ENCODE measurements around the gene INO80C.

Gene INO80C

GRCh38 chr18:35435401-35435800, 62.4 kb downstream of the INO80C start:
- no peaks in the 10 kb centered on the region for H4K20me1 ChIP-seq (ENCODE audit: insufficient read depth, low read length)
- no peak overlapping the region for H2AFZ ChIP-seq (ENCODE audit: low read depth, low read length)
- no peaks in the 10 kb centered on the region for H3K9me3 ChIP-seq (ENCODE audit: insufficient read depth, low read length, severe bottlenecking)
- ATAC-seq (ENCODE audit: insufficient read depth, low read depth) (no peak), DNase-seq (no peak)
- peaks cover 5% of the 10 kb centered on the region for H3K27me3 ChIP-seq (ENCODE audit: insufficient read depth, low read length, poor library complexity)
- H3K9ac ChIP-seq (ENCODE audit: low read depth, low read length) = no peak overlapping the region
- H3K4me2 ChIP-seq (ENCODE audit: insufficient read depth, low read length) = no peak overlapping the region
- no peak for TF ChIP-seq CTCF (IDR thresholded peaks at IDR 0.05; ENCODE audit: borderline replicate concordance, extremely low read depth, low read length, poor library complexity, severe bottlenecking)
- TF ChIP-seq EZH2 (IDR thresholded peaks at IDR 0.05; ENCODE audit: borderline replicate concordance, low read depth, low read length, severe bottlenecking) = no peak
- no peaks in the 10 kb centered on the region for H3K4me1 ChIP-seq (ENCODE audit: insufficient read depth, low read length)
- no peaks in the 10 kb centered on the region for H3K79me2 ChIP-seq (ENCODE audit: insufficient read depth, low read length)
- H3K4me3 ChIP-seq (ENCODE audit: low read depth in 1 of 2, low read length in 2 of 2) = no peak overlapping the region
- H3K36me3 ChIP-seq (ENCODE audit: insufficient read depth, low read length) = no peaks in the 10 kb centered on the region
- no peak overlapping the region for H3K27ac ChIP-seq (ENCODE audit: low read length)

DNA sequence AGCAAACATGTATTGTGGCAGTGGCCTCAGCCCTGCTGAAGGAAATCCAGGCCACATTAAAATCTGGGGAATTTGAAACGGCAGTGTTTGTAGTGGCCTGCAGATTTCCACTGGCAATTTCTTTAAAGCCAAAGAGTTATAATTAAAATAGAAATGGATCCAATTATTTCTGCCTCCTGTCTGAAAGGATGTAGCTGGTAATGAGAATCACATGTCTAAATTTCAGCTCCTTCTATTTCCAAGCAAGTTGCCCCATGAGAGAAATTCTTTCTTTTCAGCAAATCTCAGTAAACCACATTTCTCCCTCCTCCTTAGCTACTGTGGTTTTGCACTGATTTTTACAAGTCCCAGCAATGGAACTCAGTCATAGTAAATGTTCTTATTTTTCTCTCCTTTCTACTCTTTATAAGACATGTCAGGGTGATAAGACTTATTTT, 65.2 kb downstream of the INO80C start:
- Histone ChIP-seq H3K27me3 (ENCODE audit: insufficient read depth, low read length, poor library complexity) (peaks cover 5% of the 10 kb centered on the region), H3K9me3 (ENCODE audit: insufficient read depth, low read length, severe bottlenecking) (no peaks in the 10 kb centered on the region), H3K79me2 (ENCODE audit: insufficient read depth, low read length) (no peaks in the 10 kb centered on the region), H2AFZ (ENCODE audit: low read depth, low read length) (no peak overlapping the region), H3K4me3 (ENCODE audit: low read depth in 1 of 2, low read length in 2 of 2) (no peak overlapping the region), H3K4me2 (ENCODE audit: insufficient read depth, low read length) (no peak overlapping the region), H3K36me3 (ENCODE audit: insufficient read depth, low read length) (no peaks in the 10 kb centered on the region), H3K4me1 (ENCODE audit: insufficient read depth, low read length) (no peaks in the 10 kb centered on the region), H4K20me1 (ENCODE audit: insufficient read depth, low read length) (no peaks in the 10 kb centered on the region), H3K27ac (ENCODE audit: low read length) (no peak overlapping the region), H3K9ac (ENCODE audit: low read depth, low read length) (no peak overlapping the region)
- TF ChIP-seq CTCF (IDR thresholded peaks at IDR 0.05; ENCODE audit: borderline replicate concordance, extremely low read depth, low read length, poor library complexity, severe bottlenecking) (no peak), EZH2 (IDR thresholded peaks at IDR 0.05; ENCODE audit: borderline replicate concordance, low read depth, low read length, severe bottlenecking) (no peak)
- DNase-seq = no peak
- no peak for ATAC-seq (ENCODE audit: insufficient read depth, low read depth)

DNA sequence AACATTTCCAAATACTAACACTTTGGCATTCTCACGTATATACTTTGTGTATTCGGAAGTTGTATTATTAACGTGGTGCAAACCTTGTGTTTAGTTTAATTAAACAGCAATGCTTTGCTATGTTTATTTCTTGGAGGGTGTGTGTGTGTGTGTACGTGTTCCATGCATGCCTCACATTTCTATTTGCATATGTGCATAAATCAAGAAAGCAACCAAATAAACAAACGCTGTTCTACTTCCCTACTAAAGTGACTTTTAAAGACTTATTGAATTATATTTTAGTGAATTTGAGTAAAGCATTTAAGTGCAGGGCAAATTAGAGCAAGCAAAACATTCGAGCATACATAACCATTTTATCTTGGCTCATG, 66.4 kb downstream of the INO80C start:
- H3K9me3 ChIP-seq (ENCODE audit: insufficient read depth, low read length, severe bottlenecking) = no peaks in the 10 kb centered on the region
- no peak overlapping the region for H3K4me3 ChIP-seq (ENCODE audit: low read depth in 1 of 2, low read length in 2 of 2)
- no peak overlapping the region for H3K27ac ChIP-seq (ENCODE audit: low read length)

More for the DNA sequence above, 66.4 kb downstream of the INO80C start:
- H3K4me1 ChIP-seq (ENCODE audit: insufficient read depth, low read length) = no peaks in the 10 kb centered on the region
- H3K4me2 ChIP-seq (ENCODE audit: insufficient read depth, low read length) = no peak overlapping the region
- ATAC-seq (ENCODE audit: insufficient read depth, low read depth) = no peak
- peaks cover 5% of the 10 kb centered on the region for H3K27me3 ChIP-seq (ENCODE audit: insufficient read depth, low read length, poor library complexity)
- H4K20me1 ChIP-seq (ENCODE audit: insufficient read depth, low read length) = no peaks in the 10 kb centered on the region
- DNase-seq = no peak
- no peak overlapping the region for H3K9ac ChIP-seq (ENCODE audit: low read depth, low read length)
- no peak overlapping the region for H2AFZ ChIP-seq (ENCODE audit: low read depth, low read length)
- TF ChIP-seq CTCF (IDR thresholded peaks at IDR 0.05; ENCODE audit: borderline replicate concordance, extremely low read depth, low read length, poor library complexity, severe bottlenecking) (no peak), EZH2 (IDR thresholded peaks at IDR 0.05; ENCODE audit: borderline replicate concordance, low read depth, low read length, severe bottlenecking) (no peak)
- H3K79me2 ChIP-seq (ENCODE audit: insufficient read depth, low read length) = no peaks in the 10 kb centered on the region
- no peaks in the 10 kb centered on the region for H3K36me3 ChIP-seq (ENCODE audit: insufficient read depth, low read length)

All from DND-41 (cell line).